Gastrocnemius medialis (tissue), 4 donors: ENCODE data around the gene COL24A1. TPM values are rescaled to one million over a fixed set of nuclear protein-coding genes. Genes with fewer than 3 reads are reported as not detected.

Source experiments
- ATAC-seq, 2 donors: fragments of 150-250 bp; one replicate each; pipeline ENCODE4 v1.9.1; 2016
- DNase-seq, 2 donors: peaks; one replicate each; pipeline ENCODE4 v3.0.0-alpha.2; 2019
- H3K27ac ChIP-seq, 4 donors: fragments of 200-600 bp; sonication (generic); 1 replicate in 1 of 4; 2 replicates in 3 of 4; pipeline ENCODE4 v1.5.1; 2016 to 2018; ENCODE audit warnings: mild to moderate bottlenecking in 2 of 4, moderate library complexity in 1 of 4
- H3K27me3 ChIP-seq, 3 donors: fragments of 200-600 bp; sonication (generic) in 2 of 3; 1 replicate in 1 of 3; 2 replicates in 2 of 3; pipeline versions ENCODE4 v1.5.1 to v1.6.0; 2016 to 2019; ENCODE audit warnings: mild to moderate bottlenecking in 1 of 3, moderate library complexity in 1 of 3
- H3K36me3 ChIP-seq, 2 donors: fragments of 200-600 bp; sonication (generic) in 1 of 2; one replicate each; pipeline ENCODE4 v1.5.1; 2017 to 2018
- H3K4me1 ChIP-seq, 2 donors: fragments of 200-600 bp; sonication (generic) in 1 of 2; one replicate each; pipeline ENCODE4 v1.5.1; 2016 to 2017; ENCODE audit warnings: mild to moderate bottlenecking in 2 of 2
- H3K4me3 ChIP-seq, 4 donors: fragments of 200-600 bp; sonication (generic) in 3 of 4; 1 replicate in 1 of 4; 2 replicates in 3 of 4; pipeline ENCODE4 v1.5.1; 2016 to 2019; ENCODE audit warnings: mild to moderate bottlenecking in 2 of 4
- H3K9me3 ChIP-seq, 3 donors: fragments of 200-600 bp; sonication (generic) in 2 of 3; 1 replicate in 1 of 3; 2 replicates in 2 of 3; pipeline ENCODE4 v1.5.1; 2016 to 2019
- CTCF ChIP-seq, 5 experiments: fragments of 450-650 bp in 3 of 5; fragments of 200-600 bp in 2 of 5; sonication (generic) in 2 of 5; IDR thresholded peaks in 4 of 5; conservative IDR thresholded peaks in 1 of 5; 1 replicate in 4 of 5; 2 replicates in 1 of 5; pipeline ENCODE4 v1.5.1; 2016 to 2019; ENCODE audit warnings: antibody characterized with exemption in 5 of 5, mild to moderate bottlenecking in 3 of 5, moderate library complexity in 3 of 5
- POLR2A ChIP-seq, 2 donors: fragments of 450-650 bp; IDR thresholded peaks; one replicate each; pipeline ENCODE4 v1.6.1; 2017; ENCODE audit warnings: antibody characterized with exemption in 2 of 2, mild to moderate bottlenecking in 2 of 2, moderate library complexity in 2 of 2
- in situ Hi-C, 4 donors: fragments of 200-750 bp; cut with MboI; loops; one replicate each; pipeline versions ENCODE4 v1.15.0 to v1.8.0; 2017; ENCODE audit warnings: low sequenced_read_pairs in 4 of 4
- intact Hi-C: fragments of 100-400 bp; cut with DNase I; formaldehyde crosslinking; loops from one replicate; pipeline ENCODE4 v1.15.1; 2023; ENCODE audit warnings: low total_unique reads
- total RNA-seq, 4 donors: library from RNA; depleted of rRNA; stranded (reverse); fragments of >200 nt; gene quantifications; one replicate each; pipeline versions ENCODE4 v1.1.0 to v1.2.3, GENCODE V29; 2016

The COL24A1 gene
- total RNA-seq, 4 donors from 2014 or later = 0.09 to 0.36 TPM; not detected in 2

- ATAC-seq = no peak
- DNase-seq = no peak
- Histone ChIP-seq H3K27ac (no peak overlapping the region), H3K36me3 (no peaks in the 10 kb centered on the region), H3K4me3 (no peak overlapping the region), H3K27me3 (no peaks in the 10 kb centered on the region), H3K9me3 (no peaks in the 10 kb centered on the region), H3K4me1 (no peaks in the 10 kb centered on the region)
- no peak for TF ChIP-seq POLR2A (IDR thresholded peaks at IDR 0.05)
- TF ChIP-seq CTCF (IDR thresholded peaks at IDR 0.05 in 4 of 5, conservative IDR thresholded peaks at IDR 0.05 in 1 of 5) = no peak
- in situ Hi-C loops (loop anchor here in 1 of 4 donors (25.0 kb wide), 1 partner anchor 111 kb away; no protein-coding TSS in a partner anchor), intact Hi-C loops (no loop called here)
Measured at GRCh38 chr1:86200901-86201300, 44.3 kb upstream of the COL24A1 start.

- in situ Hi-C loops = no loop called here
- no peaks in the 10 kb centered on the region for H3K4me1 ChIP-seq
- no peaks in the 10 kb centered on the region for H3K9me3 ChIP-seq
- no peaks in the 10 kb centered on the region for H3K27me3 ChIP-seq
- H3K27ac ChIP-seq = no peak overlapping the region
- no peak overlapping the region for H3K4me3 ChIP-seq
- ATAC-seq (no peak), DNase-seq (no peak)
- TF ChIP-seq CTCF (IDR thresholded peaks at IDR 0.05 in 4 of 5, conservative IDR thresholded peaks at IDR 0.05 in 1 of 5) = no peak
- TF ChIP-seq POLR2A (IDR thresholded peaks at IDR 0.05) = no peak
- no peaks in the 10 kb centered on the region for H3K36me3 ChIP-seq
- intact Hi-C loops = no loop called here
Measured at GRCh38 chr1:86197206-86197855, 40.8 kb upstream of the COL24A1 start.

- in situ Hi-C loops = no loop called here
- Histone ChIP-seq H3K4me1 (no peaks in the 10 kb centered on the region), H3K27ac (no peak overlapping the region), H3K4me3 (no peak overlapping the region), H3K36me3 (no peaks in the 10 kb centered on the region), H3K9me3 (no peaks in the 10 kb centered on the region), H3K27me3 (no peaks in the 10 kb centered on the region)
- ATAC-seq (no peak), DNase-seq (no peak)
- TF ChIP-seq POLR2A (IDR thresholded peaks at IDR 0.05) (no peak), CTCF (IDR thresholded peaks at IDR 0.05 in 4 of 5, conservative IDR thresholded peaks at IDR 0.05 in 1 of 5) (no peak)
- intact Hi-C loops = no loop called here
Measured at GRCh38 chr1:86195281-86195680, 38.7 kb upstream of the COL24A1 start.

- Histone ChIP-seq H3K36me3 (no peaks in the 10 kb centered on the region), H3K4me3 (no peak overlapping the region), H3K27me3 (no peaks in the 10 kb centered on the region), H3K9me3 (no peaks in the 10 kb centered on the region), H3K4me1 (no peaks in the 10 kb centered on the region), H3K27ac (no peak overlapping the region)
- in situ Hi-C loops = no loop called here
- ATAC-seq (no peak), DNase-seq (no peak)
- TF ChIP-seq CTCF (IDR thresholded peaks at IDR 0.05 in 4 of 5, conservative IDR thresholded peaks at IDR 0.05 in 1 of 5) = no peak
- TF ChIP-seq POLR2A (IDR thresholded peaks at IDR 0.05) = no peak
- intact Hi-C loops = no loop called here
Measured at GRCh38 chr1:86194491-86195034, 38.0 kb upstream of the COL24A1 start.
